GM23338 (cell line): ENCODE measurements around the gene BNIP2. TPM values are rescaled to one million over a fixed set of nuclear protein-coding genes. Genes with fewer than 3 reads are reported as not detected.

Experiments
- ATAC-seq: fragments of 200-7000 bp; cut with Tn5 transposase; 3 replicates; pipeline ENCODE4 v1.9.1; 2020
- DNase-seq: peaks from one replicate; pipeline ENCODE4 v3.0.0-alpha.2; 2015; ENCODE audit warnings: low spot score
- H2AFZ ChIP-seq: fragments of 200-600 bp; sonication (generic); 2 replicates; pipeline ENCODE4 v1.8.0; 2016; ENCODE audit warnings: antibody characterized with exemption, mild to moderate bottlenecking, moderate library complexity
- H3F3A ChIP-seq: fragments of 200-600 bp; sonication (generic); replicated peaks from 2 replicates; pipeline ENCODE4 v1.8.0; 2017; ENCODE audit warnings: antibody characterized with exemption, mixed run types, low read depth
- H3K27ac ChIP-seq: fragments of 200-600 bp; sonication (generic); 2 replicates; pipeline ENCODE4 v1.6.1; 2016; ENCODE audit warnings: low read depth
- H3K27me3 ChIP-seq: fragments of 200-600 bp; sonication (generic); 2 replicates; pipeline ENCODE4 v1.8.0; 2016; ENCODE audit warnings: mild to moderate bottlenecking, mixed run types, moderate library complexity; ENCODE audit not compliant: insufficient read depth
- H3K36me3 ChIP-seq: fragments of 200-600 bp; sonication (generic); 2 replicates; pipeline ENCODE4 v1.8.0; 2016; ENCODE audit warnings: mild to moderate bottlenecking; ENCODE audit not compliant: insufficient read depth
- H3K4me1 ChIP-seq: fragments of 200-600 bp; sonication (generic); 2 replicates; pipeline ENCODE4 v1.8.0; 2016; ENCODE audit warnings: mild to moderate bottlenecking, moderate library complexity; ENCODE audit not compliant: insufficient read depth
- H3K4me2 ChIP-seq: fragments of 200-600 bp; sonication (generic); 2 replicates; pipeline ENCODE4 v1.7.1; 2017; ENCODE audit warnings: mixed run types
- H3K4me3 ChIP-seq: fragments of 200-600 bp; sonication (generic); 2 replicates; pipeline ENCODE4 v1.6.1; 2016; ENCODE audit warnings: mixed run types
- H3K79me2 ChIP-seq: fragments of 200-600 bp; sonication (generic); replicated peaks from 2 replicates; pipeline ENCODE4 v1.8.0; 2017; ENCODE audit warnings: mild to moderate bottlenecking; ENCODE audit not compliant: insufficient read depth
- H3K9me2 ChIP-seq: fragments of 200-600 bp; sonication (generic); 2 replicates; pipeline ENCODE4 v1.8.0; 2017; ENCODE audit not compliant: insufficient read depth
- H4K20me1 ChIP-seq: fragments of 200-600 bp; sonication (generic); replicated peaks from 2 replicates; pipeline ENCODE4 v1.8.0; 2017; ENCODE audit warnings: mild to moderate bottlenecking; ENCODE audit not compliant: insufficient read depth
- H3K27ac Mint-ChIP-seq: 2 replicates; pipeline ENCODE4 v1.8.0; 2020; ENCODE audit warnings: inconsistent platforms, mild to moderate bottlenecking, moderate library complexity, mixed read lengths
- H3K27me3 Mint-ChIP-seq: 3 replicates; pipeline ENCODE4 v1.8.0; 2022; ENCODE audit warnings: low read depth, mild to moderate bottlenecking, moderate library complexity, mixed read lengths, inconsistent platforms; ENCODE audit not compliant: insufficient read depth, poor library complexity
- H3K36me3 Mint-ChIP-seq: 3 replicates; pipeline ENCODE4 v1.8.0; 2021; ENCODE audit warnings: low read depth, mild to moderate bottlenecking, inconsistent platforms, moderate library complexity, mixed read lengths
- H3K4me1 Mint-ChIP-seq: 3 replicates; pipeline ENCODE4 v1.8.0; 2020; ENCODE audit warnings: mild to moderate bottlenecking, inconsistent platforms, mixed read lengths
- H3K4me3 Mint-ChIP-seq: 3 replicates; pipeline ENCODE4 v1.8.0; 2021; ENCODE audit warnings: moderate library complexity, mild to moderate bottlenecking, inconsistent platforms, mixed read lengths
- H3K9me3 Mint-ChIP-seq: 3 replicates; pipeline ENCODE4 v1.8.0; 2020; ENCODE audit warnings: moderate library complexity, mild to moderate bottlenecking, inconsistent platforms, mixed read lengths
- CREB1 ChIP-seq: fragments of 250-450 bp; sonication (Bioruptor Pico); IDR thresholded peaks from 2 replicates; pipeline ENCODE4 v1.5.0; 2020; ENCODE audit warnings: low read depth, mild to moderate bottlenecking, moderate library complexity
- CTCF ChIP-seq, 2 experiments: fragments of 200-600 bp in 1 of 2; sonication (generic) in 1 of 2; conservative IDR thresholded peaks; 2 replicates each; pipeline versions ENCODE4 v1.5.1 to v1.6.1; 2016 to 2017; ENCODE audit warnings: antibody characterized with exemption in 2 of 2, low read depth in 2 of 2, mild to moderate bottlenecking in 2 of 2, moderate library complexity in 1 of 2
- ETS1 ChIP-seq: IDR thresholded peaks from 2 replicates; pipeline ENCODE4 v1.6.1; 2016; ENCODE audit warnings: antibody characterized with exemption
- EZH2 ChIP-seq: fragments of 200-600 bp; sonication (generic); IDR thresholded peaks from one replicate; pipeline ENCODE4 v1.8.0; 2017; ENCODE audit warnings: antibody characterized with exemption, mild to moderate bottlenecking, low read depth; ENCODE audit not compliant: unreplicated experiment
- EZH2phosphoT487 ChIP-seq: fragments of 200-600 bp; sonication (generic); IDR thresholded peaks from one replicate; pipeline ENCODE4 v1.8.1; 2018; ENCODE audit warnings: antibody characterized with exemption; ENCODE audit not compliant: unreplicated experiment
- JUNB ChIP-seq: IDR thresholded peaks from one replicate; pipeline ENCODE4 v1.6.1; 2016; ENCODE audit warnings: antibody characterized with exemption; ENCODE audit not compliant: unreplicated experiment
- NANOG ChIP-seq: IDR thresholded peaks from 2 replicates; pipeline ENCODE4 v1.6.1; 2016; ENCODE audit warnings: antibody characterized with exemption, borderline replicate concordance
- POLR2AphosphoS5 ChIP-seq: IDR thresholded peaks from 2 replicates; pipeline ENCODE4 v1.6.1; 2016; ENCODE audit warnings: antibody characterized with exemption, low read depth
- REST ChIP-seq: IDR thresholded peaks from one replicate; pipeline ENCODE4 v1.6.1; 2018; ENCODE audit warnings: antibody characterized with exemption; ENCODE audit not compliant: unreplicated experiment
- STAT1 ChIP-seq: IDR thresholded peaks from one replicate; pipeline ENCODE4 v1.6.1; 2016; ENCODE audit warnings: antibody characterized with exemption; ENCODE audit not compliant: unreplicated experiment
- ZNF114 ChIP-seq: fragments of 250-450 bp; sonication (Bioruptor Pico); IDR thresholded peaks from 2 replicates; pipeline ENCODE4 v1.5.0; 2020; ENCODE audit warnings: mild to moderate bottlenecking, moderate library complexity
- ZNF331 ChIP-seq: fragments of 250-450 bp; sonication (Bioruptor Pico); IDR thresholded peaks from 2 replicates; pipeline ENCODE4 v1.5.0; 2020; ENCODE audit warnings: low read depth, mild to moderate bottlenecking, moderate library complexity
- ZNF462 ChIP-seq: fragments of 250-450 bp; sonication (Bioruptor Pico); IDR thresholded peaks from 2 replicates; pipeline ENCODE4 v1.5.0; 2020; ENCODE audit warnings: mild to moderate bottlenecking, moderate library complexity
- polyA plus RNA-seq: library from polyadenylated mRNA; unstranded; fragments of >200 nt; fragmentation: Nextera tagmentation; extraction: Ambion mirVana; gene quantifications from 2 replicates; pipeline ENCODE4 v1.2.1, GENCODE V29; 2016
- total RNA-seq: library from RNA; depleted of rRNA; stranded (reverse); fragments of >200 nt; shearing (Covaris generic); gene quantifications from 2 replicates; pipeline ENCODE4 v1.2.3, GENCODE V29; 2014

Gene BNIP2
- total and polyA plus RNA-seq, 2 experiments from 2014 or later, result 43.7 to 83.7 TPM

- TF ChIP-seq STAT1 (no peak), ZNF462 (no peak), ZNF114 (CRISPR knock-in tag) (no peak), REST (no peak), EZH2phosphoT487 (no peak), ZNF331 (CRISPR knock-in tag) (no peak), POLR2AphosphoS5 (no peak), CTCF (conservative IDR thresholded peaks at IDR 0.05; ENCODE audit: low read depth in 2 of 2) (no peak), NANOG (no peak), CREB1 (no peak), JUNB (no peak), EZH2 (no peak), ETS1 (no peak)
- no peaks in the 10 kb centered on the region for H3F3A ChIP-seq
- ATAC-seq (no peak), DNase-seq (no peak)
- H3K27ac ChIP-seq, result no peak overlapping the region
- H3K27me3 ChIP-seq, result no peaks in the 10 kb centered on the region
- H3K4me1 Mint-ChIP-seq, result no peaks in the 10 kb centered on the region
- no peaks in the 10 kb centered on the region for H3K9me2 ChIP-seq
- no peaks in the 10 kb centered on the region for H3K27me3 Mint-ChIP-seq
- peaks cover 42% of the 10 kb centered on the region for H3K36me3 Mint-ChIP-seq
- H3K4me3 Mint-ChIP-seq, result no peak overlapping the region
- H3K9me3 Mint-ChIP-seq, result no peaks in the 10 kb centered on the region
- peaks cover 18% of the 10 kb centered on the region; the same call in 1 of the 2 replicates for H3K79me2 ChIP-seq
- H3K27ac Mint-ChIP-seq, result no peak overlapping the region
- H3K36me3 ChIP-seq, result peaks cover 18% of the 10 kb centered on the region
- H3K4me1 ChIP-seq, result no peaks in the 10 kb centered on the region
- H4K20me1 ChIP-seq, result peaks cover 15% of the 10 kb centered on the region
- no peak overlapping the region for H3K4me2 ChIP-seq
- no peak overlapping the region for H3K4me3 ChIP-seq
- H2AFZ ChIP-seq, result no peak overlapping the region
These were observed 42.8 kb downstream of the BNIP2 start for GRCh38 chr15:59646277-59646676.
